Bronchial smooth muscle cell (primary cell): ENCODE results near the gene MACF1. TPM values are rescaled to one million over a fixed set of nuclear protein-coding genes. Genes with fewer than 3 reads are reported as not detected.

Source experiments
- total RNA-seq: library from RNA; depleted of rRNA; stranded (reverse); fragments of >200 nt; gene quantifications from 2 replicates; pipeline ENCODE4 v1.2.1, GENCODE V29; 2014

Gene MACF1, protein sequence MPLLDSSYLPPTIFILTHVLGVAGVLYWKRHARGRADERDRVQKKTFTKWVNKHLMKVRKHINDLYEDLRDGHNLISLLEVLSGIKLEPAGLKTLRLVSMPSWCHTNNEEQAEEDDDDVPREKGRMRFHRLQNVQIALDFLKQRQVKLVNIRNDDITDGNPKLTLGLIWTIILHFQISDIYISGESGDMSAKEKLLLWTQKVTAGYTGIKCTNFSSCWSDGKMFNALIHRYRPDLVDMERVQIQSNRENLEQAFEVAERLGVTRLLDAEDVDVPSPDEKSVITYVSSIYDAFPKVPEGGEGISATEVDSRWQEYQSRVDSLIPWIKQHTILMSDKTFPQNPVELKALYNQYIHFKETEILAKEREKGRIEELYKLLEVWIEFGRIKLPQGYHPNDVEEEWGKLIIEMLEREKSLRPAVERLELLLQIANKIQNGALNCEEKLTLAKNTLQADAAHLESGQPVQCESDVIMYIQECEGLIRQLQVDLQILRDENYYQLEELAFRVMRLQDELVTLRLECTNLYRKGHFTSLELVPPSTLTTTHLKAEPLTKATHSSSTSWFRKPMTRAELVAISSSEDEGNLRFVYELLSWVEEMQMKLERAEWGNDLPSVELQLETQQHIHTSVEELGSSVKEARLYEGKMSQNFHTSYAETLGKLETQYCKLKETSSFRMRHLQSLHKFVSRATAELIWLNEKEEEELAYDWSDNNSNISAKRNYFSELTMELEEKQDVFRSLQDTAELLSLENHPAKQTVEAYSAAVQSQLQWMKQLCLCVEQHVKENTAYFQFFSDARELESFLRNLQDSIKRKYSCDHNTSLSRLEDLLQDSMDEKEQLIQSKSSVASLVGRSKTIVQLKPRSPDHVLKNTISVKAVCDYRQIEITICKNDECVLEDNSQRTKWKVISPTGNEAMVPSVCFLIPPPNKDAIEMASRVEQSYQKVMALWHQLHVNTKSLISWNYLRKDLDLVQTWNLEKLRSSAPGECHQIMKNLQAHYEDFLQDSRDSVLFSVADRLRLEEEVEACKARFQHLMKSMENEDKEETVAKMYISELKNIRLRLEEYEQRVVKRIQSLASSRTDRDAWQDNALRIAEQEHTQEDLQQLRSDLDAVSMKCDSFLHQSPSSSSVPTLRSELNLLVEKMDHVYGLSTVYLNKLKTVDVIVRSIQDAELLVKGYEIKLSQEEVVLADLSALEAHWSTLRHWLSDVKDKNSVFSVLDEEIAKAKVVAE (N-terminal part only)
- 135 and 175 TPM in 2 replicates for total RNA-seq

DNA sequence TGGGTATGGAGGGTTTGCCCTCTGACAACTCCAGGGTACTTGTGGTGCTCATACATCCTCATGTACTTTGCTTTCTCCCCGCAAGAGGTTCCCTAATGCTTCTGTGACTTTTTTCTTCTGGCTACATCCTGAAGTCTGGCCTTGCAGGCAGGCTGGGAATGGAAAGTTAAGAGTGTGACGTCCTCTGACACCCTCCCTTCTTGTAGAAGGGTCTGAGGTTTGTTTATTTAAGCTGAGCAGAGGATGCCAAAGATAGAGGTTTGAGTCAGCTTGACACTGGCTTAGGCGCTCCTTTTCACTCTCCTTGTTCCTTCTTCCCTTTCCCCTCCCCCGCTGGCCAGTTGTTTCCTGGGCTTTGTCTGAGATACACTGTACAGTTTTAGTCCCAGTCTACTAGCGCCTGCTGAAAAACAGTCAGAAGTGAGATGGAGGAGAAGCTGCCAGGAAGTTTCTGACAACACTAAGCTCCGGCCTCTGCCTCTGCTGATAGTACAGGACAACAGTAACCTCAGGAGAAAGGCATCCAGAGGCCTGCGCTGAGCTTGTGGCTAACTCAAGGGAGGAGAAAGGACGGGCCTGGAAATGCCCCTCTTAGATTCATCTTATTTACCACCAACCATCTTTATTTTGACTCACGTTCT lies at the start of gene MACF1:
TSS of gene MACF1 (plus strand) at position 255 of the 641 bp plus-strand sequence. CDS start at position 583, 328 bp downstream.

DNA sequence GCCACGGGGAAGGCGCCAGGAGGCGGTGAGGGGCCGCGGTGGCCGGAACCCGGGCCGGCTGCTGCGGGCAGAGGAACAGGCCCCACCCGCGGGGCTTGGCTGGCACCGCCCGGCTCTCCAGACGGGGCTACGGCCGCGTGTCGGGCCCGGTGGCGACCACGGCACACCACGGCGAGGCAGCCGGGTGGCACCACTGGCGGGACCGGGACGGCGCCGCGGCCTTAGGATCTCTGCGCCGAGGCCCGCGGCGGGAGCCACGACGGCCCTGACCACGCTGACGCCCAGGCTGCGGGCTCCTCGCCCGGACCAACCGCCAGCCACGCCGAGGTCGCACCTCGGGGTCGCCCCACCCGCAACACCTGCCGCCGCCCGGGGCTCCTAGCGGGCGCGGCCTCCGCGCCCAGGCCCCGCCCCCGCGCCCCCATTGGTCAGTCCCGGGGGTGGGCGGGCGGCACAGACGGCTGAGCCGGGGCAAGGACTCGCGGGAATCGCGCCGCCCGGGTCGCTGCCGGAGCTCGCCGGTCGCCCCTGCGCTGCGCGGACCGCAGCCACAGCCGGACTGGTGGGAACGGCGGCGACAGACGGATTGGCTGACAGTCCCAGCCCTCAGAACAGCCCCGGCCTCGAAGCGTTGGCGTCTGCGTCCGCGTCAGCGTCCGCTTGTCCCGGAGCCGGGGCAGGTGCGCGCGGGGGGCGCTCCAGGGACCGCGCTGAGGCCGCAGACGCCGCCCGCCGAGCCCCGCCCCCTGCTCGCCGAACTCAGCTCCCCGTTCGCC lies 286.8 kb downstream of the MACF1 start, which contains the start of gene BMP8A:
TSS of gene BMP8A (plus strand) at position 491 of the 776 bp plus-strand sequence. CDS start 356 bp downstream, outside the sequence.

Other genes starting within 250 kb of the MACF1 start
- 17.4 and 21.9 TPM in 2 replicates for gene AKIRIN1, start 213.4 kb upstream of the MACF1 start, total RNA-seq
- 860 and 897 TPM in 2 replicates for gene NDUFS5, start 178.3 kb upstream of the MACF1 start, total RNA-seq